GM12878 (cell line): ENCODE data around the gene OPRL1. TPM values are rescaled to one million over a fixed set of nuclear protein-coding genes. Genes with fewer than 3 reads are reported as not detected.

Source experiments
- EED ChIP-seq: sonication (generic); IDR thresholded peaks from 2 replicates; pipeline ENCODE4 v1.6.1; 2016; ENCODE audit warnings: antibody characterized with exemption, low read depth
- KLF5 ChIP-seq: fragments of 450-650 bp; IDR thresholded peaks from 2 replicates; pipeline ENCODE4 v1.6.1; 2014; ENCODE audit warnings: mild to moderate bottlenecking; ENCODE audit not compliant: partially characterized antibody
- NFYB ChIP-seq: IDR thresholded peaks from 2 replicates; pipeline ENCODE4 v1.6.1; 2011; ENCODE audit warnings: low read depth, mild to moderate bottlenecking, low read length, improper control_type of control experiment, moderate library complexity; ENCODE audit not compliant: insufficient read depth
- SPI1 ChIP-seq: IDR thresholded peaks from 2 replicates; pipeline ENCODE4 v1.6.1; 2011; ENCODE audit warnings: low read depth, mild to moderate bottlenecking, low read length, moderate library complexity, borderline replicate concordance; ENCODE audit not compliant: insufficient read depth
- STAT3 ChIP-seq: IDR thresholded peaks from 2 replicates; pipeline ENCODE4 v1.6.1; 2011; ENCODE audit warnings: low read depth, low read length, improper control_type of control experiment
- TARDBP ChIP-seq: IDR thresholded peaks from 2 replicates; pipeline ENCODE4 v1.6.1; 2016; ENCODE audit warnings: borderline replicate concordance
- ZNF207 ChIP-seq: fragments of 450-650 bp; IDR thresholded peaks from 2 replicates; pipeline ENCODE4 v1.6.1; 2014; ENCODE audit warnings: antibody characterized with exemption, mild to moderate bottlenecking, borderline replicate concordance
- polyA plus RNA-seq, 11 experiments: library from polyadenylated mRNA; depleted of rRNA in 4 of 11; unstranded in 6 of 11; stranded (reverse) in 5 of 11; fragments of >200 nt; fragmentation: Nextera tagmentation in 4 of 11; fragmentation: Illumina TruSeq in 1 of 11; extraction: Ambion mirVana in 4 of 11; extraction: Trizol in 1 of 11; gene quantifications; 1 replicate in 1 of 11; 2 replicates in 10 of 11; pipeline versions ENCODE4 v1.2.1 to v1.2.3, GENCODE V29; 2011 to 2016; ENCODE audit warnings: inconsistent platforms in 2 of 11, missing spikeins in 2 of 11, low read depth in 1 of 11
- total RNA-seq, 4 experiments: library from RNA; depleted of rRNA in 3 of 4; stranded (reverse); fragments of >200 nt in 3 of 4; fragmentation: Illumina TruSeq in 1 of 4; extraction: Trizol in 1 of 4; gene quantifications; 2 replicates each; pipeline versions ENCODE4 v1.2.1 to v1.2.3, GENCODE V29; 2013 to 2021
- TF ChIP-seq, protein P1 (sequence below): fragments of 450-650 bp; IDR thresholded peaks from 2 replicates; pipeline ENCODE4 v1.6.1; 2017; ENCODE audit warnings: antibody characterized with exemption, mild to moderate bottlenecking, moderate library complexity
- TF ChIP-seq, protein P2 (sequence below): fragments of 450-650 bp; IDR thresholded peaks from 2 replicates; pipeline ENCODE4 v1.6.1; 2018; ENCODE audit warnings: mild to moderate bottlenecking, low read depth, moderate library complexity; ENCODE audit not compliant: partially characterized antibody
- TF ChIP-seq, protein P3 (sequence below): fragments of 450-650 bp; IDR thresholded peaks from 2 replicates; pipeline ENCODE4 v1.6.1; 2017; ENCODE audit warnings: mild to moderate bottlenecking, low read depth, inconsistent platforms; ENCODE audit not compliant: poor library complexity, severe bottlenecking
- TF ChIP-seq, protein P4 (sequence below): fragments of 450-650 bp; IDR thresholded peaks from 2 replicates; pipeline ENCODE4 v1.6.1; 2016; ENCODE audit warnings: mild to moderate bottlenecking, moderate library complexity, borderline replicate concordance
- TF ChIP-seq, protein P5 (sequence below): IDR thresholded peaks from 2 replicates; pipeline ENCODE4 v1.6.1; 2011; ENCODE audit warnings: borderline replicate concordance, low read depth, mild to moderate bottlenecking, moderate library complexity, low read length; ENCODE audit not compliant: insufficient read depth, poor library complexity, severe bottlenecking

OPRL1 gene
- total and polyA plus RNA-seq, 10 of the 15 experiments (the other 5 are each of a cell fraction or from before 2014, with no cell fraction given): 0.04 to 0.41 (median 0.24) TPM; not detected in 1

DNA sequence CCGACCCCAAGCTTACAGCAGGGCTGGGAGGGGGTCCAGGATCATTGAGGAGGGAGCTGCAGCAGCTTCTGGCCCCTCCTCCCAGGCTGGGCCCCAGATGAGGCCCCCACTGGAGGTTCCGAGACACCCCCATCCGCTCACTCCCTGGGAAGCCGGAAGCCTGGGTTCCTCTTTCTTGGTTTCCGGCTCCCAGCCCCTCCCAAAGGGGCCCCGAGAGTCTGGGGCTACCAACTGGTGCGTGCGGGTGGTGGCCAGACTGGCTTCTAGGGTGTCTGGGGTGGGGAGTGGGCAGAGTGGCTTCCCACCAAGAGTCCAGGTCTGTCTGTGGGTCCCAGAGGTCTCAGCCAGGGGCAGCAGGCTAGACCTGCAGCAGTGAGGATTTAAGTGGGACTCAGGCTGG, 2.8 kb upstream of the OPRL1 start (continued):
- TF ChIP-seq, protein P1, sequence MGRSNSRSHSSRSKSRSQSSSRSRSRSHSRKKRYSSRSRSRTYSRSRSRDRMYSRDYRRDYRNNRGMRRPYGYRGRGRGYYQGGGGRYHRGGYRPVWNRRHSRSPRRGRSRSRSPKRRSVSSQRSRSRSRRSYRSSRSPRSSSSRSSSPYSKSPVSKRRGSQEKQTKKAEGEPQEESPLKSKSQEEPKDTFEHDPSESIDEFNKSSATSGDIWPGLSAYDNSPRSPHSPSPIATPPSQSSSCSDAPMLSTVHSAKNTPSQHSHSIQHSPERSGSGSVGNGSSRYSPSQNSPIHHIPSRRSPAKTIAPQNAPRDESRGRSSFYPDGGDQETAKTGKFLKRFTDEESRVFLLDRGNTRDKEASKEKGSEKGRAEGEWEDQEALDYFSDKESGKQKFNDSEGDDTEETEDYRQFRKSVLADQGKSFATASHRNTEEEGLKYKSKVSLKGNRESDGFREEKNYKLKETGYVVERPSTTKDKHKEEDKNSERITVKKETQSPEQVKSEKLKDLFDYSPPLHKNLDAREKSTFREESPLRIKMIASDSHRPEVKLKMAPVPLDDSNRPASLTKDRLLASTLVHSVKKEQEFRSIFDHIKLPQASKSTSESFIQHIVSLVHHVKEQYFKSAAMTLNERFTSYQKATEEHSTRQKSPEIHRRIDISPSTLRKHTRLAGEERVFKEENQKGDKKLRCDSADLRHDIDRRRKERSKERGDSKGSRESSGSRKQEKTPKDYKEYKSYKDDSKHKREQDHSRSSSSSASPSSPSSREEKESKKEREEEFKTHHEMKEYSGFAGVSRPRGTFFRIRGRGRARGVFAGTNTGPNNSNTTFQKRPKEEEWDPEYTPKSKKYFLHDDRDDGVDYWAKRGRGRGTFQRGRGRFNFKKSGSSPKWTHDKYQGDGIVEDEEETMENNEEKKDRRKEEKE: no peak
- TF ChIP-seq TARDBP (no peak), SPI1 (peak; percentile 95), ZNF207 (no peak), EED (peak; percentile 83), STAT3 (no peak), NFYB (no peak), KLF5 (no peak)
- TF ChIP-seq, protein P2, sequence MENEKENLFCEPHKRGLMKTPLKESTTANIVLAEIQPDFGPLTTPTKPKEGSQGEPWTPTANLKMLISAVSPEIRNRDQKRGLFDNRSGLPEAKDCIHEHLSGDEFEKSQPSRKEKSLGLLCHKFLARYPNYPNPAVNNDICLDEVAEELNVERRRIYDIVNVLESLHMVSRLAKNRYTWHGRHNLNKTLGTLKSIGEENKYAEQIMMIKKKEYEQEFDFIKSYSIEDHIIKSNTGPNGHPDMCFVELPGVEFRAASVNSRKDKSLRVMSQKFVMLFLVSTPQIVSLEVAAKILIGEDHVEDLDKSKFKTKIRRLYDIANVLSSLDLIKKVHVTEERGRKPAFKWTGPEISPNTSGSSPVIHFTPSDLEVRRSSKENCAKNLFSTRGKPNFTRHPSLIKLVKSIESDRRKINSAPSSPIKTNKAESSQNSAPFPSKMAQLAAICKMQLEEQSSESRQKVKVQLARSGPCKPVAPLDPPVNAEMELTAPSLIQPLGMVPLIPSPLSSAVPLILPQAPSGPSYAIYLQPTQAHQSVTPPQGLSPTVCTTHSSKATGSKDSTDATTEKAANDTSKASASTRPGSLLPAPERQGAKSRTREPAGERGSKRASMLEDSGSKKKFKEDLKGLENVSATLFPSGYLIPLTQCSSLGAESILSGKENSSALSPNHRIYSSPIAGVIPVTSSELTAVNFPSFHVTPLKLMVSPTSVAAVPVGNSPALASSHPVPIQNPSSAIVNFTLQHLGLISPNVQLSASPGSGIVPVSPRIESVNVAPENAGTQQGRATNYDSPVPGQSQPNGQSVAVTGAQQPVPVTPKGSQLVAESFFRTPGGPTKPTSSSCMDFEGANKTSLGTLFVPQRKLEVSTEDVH: no peak
- TF ChIP-seq, protein P3, sequence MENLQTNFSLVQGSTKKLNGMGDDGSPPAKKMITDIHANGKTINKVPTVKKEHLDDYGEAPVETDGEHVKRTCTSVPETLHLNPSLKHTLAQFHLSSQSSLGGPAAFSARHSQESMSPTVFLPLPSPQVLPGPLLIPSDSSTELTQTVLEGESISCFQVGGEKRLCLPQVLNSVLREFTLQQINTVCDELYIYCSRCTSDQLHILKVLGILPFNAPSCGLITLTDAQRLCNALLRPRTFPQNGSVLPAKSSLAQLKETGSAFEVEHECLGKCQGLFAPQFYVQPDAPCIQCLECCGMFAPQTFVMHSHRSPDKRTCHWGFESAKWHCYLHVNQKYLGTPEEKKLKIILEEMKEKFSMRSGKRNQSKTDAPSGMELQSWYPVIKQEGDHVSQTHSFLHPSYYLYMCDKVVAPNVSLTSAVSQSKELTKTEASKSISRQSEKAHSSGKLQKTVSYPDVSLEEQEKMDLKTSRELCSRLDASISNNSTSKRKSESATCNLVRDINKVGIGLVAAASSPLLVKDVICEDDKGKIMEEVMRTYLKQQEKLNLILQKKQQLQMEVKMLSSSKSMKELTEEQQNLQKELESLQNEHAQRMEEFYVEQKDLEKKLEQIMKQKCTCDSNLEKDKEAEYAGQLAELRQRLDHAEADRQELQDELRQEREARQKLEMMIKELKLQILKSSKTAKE: peak; percentile 46
- TF ChIP-seq, protein P4, sequence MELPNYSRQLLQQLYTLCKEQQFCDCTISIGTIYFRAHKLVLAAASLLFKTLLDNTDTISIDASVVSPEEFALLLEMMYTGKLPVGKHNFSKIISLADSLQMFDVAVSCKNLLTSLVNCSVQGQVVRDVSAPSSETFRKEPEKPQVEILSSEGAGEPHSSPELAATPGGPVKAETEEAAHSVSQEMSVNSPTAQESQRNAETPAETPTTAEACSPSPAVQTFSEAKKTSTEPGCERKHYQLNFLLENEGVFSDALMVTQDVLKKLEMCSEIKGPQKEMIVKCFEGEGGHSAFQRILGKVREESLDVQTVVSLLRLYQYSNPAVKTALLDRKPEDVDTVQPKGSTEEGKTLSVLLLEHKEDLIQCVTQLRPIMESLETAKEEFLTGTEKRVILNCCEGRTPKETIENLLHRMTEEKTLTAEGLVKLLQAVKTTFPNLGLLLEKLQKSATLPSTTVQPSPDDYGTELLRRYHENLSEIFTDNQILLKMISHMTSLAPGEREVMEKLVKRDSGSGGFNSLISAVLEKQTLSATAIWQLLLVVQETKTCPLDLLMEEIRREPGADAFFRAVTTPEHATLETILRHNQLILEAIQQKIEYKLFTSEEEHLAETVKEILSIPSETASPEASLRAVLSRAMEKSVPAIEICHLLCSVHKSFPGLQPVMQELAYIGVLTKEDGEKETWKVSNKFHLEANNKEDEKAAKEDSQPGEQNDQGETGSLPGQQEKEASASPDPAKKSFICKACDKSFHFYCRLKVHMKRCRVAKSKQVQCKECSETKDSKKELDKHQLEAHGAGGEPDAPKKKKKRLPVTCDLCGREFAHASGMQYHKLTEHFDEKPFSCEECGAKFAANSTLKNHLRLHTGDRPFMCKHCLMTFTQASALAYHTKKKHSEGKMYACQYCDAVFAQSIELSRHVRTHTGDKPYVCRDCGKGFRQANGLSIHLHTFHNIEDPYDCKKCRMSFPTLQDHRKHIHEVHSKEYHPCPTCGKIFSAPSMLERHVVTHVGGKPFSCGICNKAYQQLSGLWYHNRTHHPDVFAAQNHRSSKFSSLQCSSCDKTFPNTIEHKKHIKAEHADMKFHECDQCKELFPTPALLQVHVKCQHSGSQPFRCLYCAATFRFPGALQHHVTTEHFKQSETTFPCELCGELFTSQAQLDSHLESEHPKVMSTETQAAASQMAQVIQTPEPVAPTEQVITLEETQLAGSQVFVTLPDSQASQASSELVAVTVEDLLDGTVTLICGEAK: peak; percentile 60; the same call in 1 of the 2 replicates
- TF ChIP-seq, protein P5, sequence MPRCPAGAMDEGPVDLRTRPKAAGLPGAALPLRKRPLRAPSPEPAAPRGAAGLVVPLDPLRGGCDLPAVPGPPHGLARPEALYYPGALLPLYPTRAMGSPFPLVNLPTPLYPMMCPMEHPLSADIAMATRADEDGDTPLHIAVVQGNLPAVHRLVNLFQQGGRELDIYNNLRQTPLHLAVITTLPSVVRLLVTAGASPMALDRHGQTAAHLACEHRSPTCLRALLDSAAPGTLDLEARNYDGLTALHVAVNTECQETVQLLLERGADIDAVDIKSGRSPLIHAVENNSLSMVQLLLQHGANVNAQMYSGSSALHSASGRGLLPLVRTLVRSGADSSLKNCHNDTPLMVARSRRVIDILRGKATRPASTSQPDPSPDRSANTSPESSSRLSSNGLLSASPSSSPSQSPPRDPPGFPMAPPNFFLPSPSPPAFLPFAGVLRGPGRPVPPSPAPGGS: no peak
